Stimulated activated CD8-positive, alpha-beta memory T cell treated with anti-CD3 and anti-CD28 coated beads, Interleukin-7, amount 100 ng/mL, for 48 hours (primary cell): ENCODE measurements around the gene OR10G6.
"Not testable (repeated sequence)": the region's sequence is repeated elsewhere in the genome, so short reads cannot be mapped to it uniquely, and the experiment has no call there.

ENCODE experiments used
- DNase-seq, 2 donors: peaks; one replicate each; pipeline ENCODE4 v3.0.0-alpha.2; 2020; ENCODE audit warnings: low read depth in 1 of 2; ENCODE audit errors: extremely low read depth in 1 of 2

The OR10G6 gene

GRCh38 chr11:123995119-123995518 lies at the start of gene OR10G6:
Gene OR10G6 (minus strand): TSS chr11:123995161. CDS start chr11:123995161, 0 bp downstream.
- DNase-seq, result no peak

GRCh38 chr11:124043420-124043819 lies 48.5 kb upstream of the OR10G6 start:
- DNase-seq, result no peak

- DNase-seq, result no peak
Observed at GRCh38 chr11:124041254-124041653, 46.3 kb upstream of the OR10G6 start, which contains the start of gene OR10G7. Gene OR10G7 (minus strand): TSS chr11:124041325. CDS start chr11:124039001, 2,324 bp downstream.

GRCh38 chr11:124039557-124039956 lies 44.6 kb upstream of the OR10G6 start:
- no peak for DNase-seq

- DNase-seq, result no peak
Observed at GRCh38 chr11:124036666-124037065, 41.7 kb upstream of the OR10G6 start.

- DNase-seq, result no peak
Observed at GRCh38 chr11:124026498-124026897, 31.5 kb upstream of the OR10G6 start, which contains the start of gene OR10G8. Gene OR10G8 (plus strand): TSS chr11:124026798. CDS start chr11:124029623, 2,825 bp downstream.

GRCh38 chr11:124015837-124016236 lies 20.9 kb upstream of the OR10G6 start:
- DNase-seq, result not testable (repeated sequence)

GRCh38 chr11:124012697-124013096 lies 17.7 kb upstream of the OR10G6 start, which contains the start of gene OR10G4:
Gene OR10G4 (plus strand): TSS chr11:124012997. CDS start chr11:124015575, 2,578 bp downstream.
- DNase-seq, result no peak

- no peak for DNase-seq
Observed at GRCh38 chr11:123979311-123979710, 15.7 kb downstream of the OR10G6 start.

GRCh38 chr11:123977731-123978347 lies 17.1 kb downstream of the OR10G6 start, which contains the start of gene OR10S1:
Gene OR10S1 (minus strand): TSS chr11:123977781. CDS start chr11:123977664, 117 bp downstream.
- no peak for DNase-seq

GRCh38 chr11:123976770-123977560 lies 18.0 kb downstream of the OR10G6 start:
- DNase-seq, result no peak

- no peak for DNase-seq
Observed at GRCh38 chr11:123973816-123974215, 21.1 kb downstream of the OR10G6 start.

GRCh38 chr11:123956752-123957151 lies 38.2 kb downstream of the OR10G6 start:
- no peak for DNase-seq

- no peak for DNase-seq
Observed at GRCh38 chr11:123945132-123945531, 49.8 kb downstream of the OR10G6 start.
